Effector CD4-positive, alpha-beta T cell (primary cell): ENCODE data around the gene FZD7.
A peak's percentile ranks its signal among the peaks of the same experiment; 100 is the strongest.

Experiments used
- DNase-seq: peaks from one replicate; pipeline ENCODE4 v3.0.0-alpha.2; 2020
- total RNA-seq: gene quantifications from one replicate; lab custom pipeline; 2026; lab: John Stamatoyannopoulos, UW

Gene FZD7
- 4.7 reads per million, percentile 18 among the genes with 10 or more reads in this experiment for total RNA-seq

GRCh38 chr2:202033317-202034248, at the start of gene FZD7:
Gene FZD7, plus strand, starts transcription at chr2:202033855. Its CDS starts 793 bp downstream, at chr2:202034648.
- DNase-seq: peak; percentile 75

- no peak for DNase-seq
These were observed 49.3 kb upstream of the FZD7 start for GRCh38 chr2:201984333-201984732.

- no peak for DNase-seq
These were observed 48.7 kb upstream of the FZD7 start for GRCh38 chr2:201984800-201985525.

- DNase-seq: no peak
These were observed 47.8 kb upstream of the FZD7 start for GRCh38 chr2:201985728-201986462.

- no peak for DNase-seq
These were observed 47.3 kb upstream of the FZD7 start for GRCh38 chr2:201986463-201986735.

- no peak for DNase-seq
These were observed 46.2 kb upstream of the FZD7 start for GRCh38 chr2:201987426-201987825.

GRCh38 chr2:201990069-201990468, 43.6 kb upstream of the FZD7 start:
- DNase-seq: no peak

GRCh38 chr2:201992960-201993359, 40.7 kb upstream of the FZD7 start:
- no peak for DNase-seq

GRCh38 chr2:201994973-201995638, 38.5 kb upstream of the FZD7 start:
- DNase-seq: no peak

- no peak for DNase-seq
These were observed 37.6 kb upstream of the FZD7 start for GRCh38 chr2:201996006-201996405.

GRCh38 chr2:201996679-201997314, 36.9 kb upstream of the FZD7 start:
- no peak for DNase-seq

- DNase-seq: no peak
These were observed 34.4 kb upstream of the FZD7 start for GRCh38 chr2:201999279-201999678.

GRCh38 chr2:202001826-202002225, 31.8 kb upstream of the FZD7 start:
- no peak for DNase-seq

- DNase-seq: no peak
These were observed 31.3 kb upstream of the FZD7 start for GRCh38 chr2:202002381-202002780.

- no peak for DNase-seq
These were observed 28.3 kb upstream of the FZD7 start for GRCh38 chr2:202005272-202005887.

GRCh38 chr2:202006301-202006700, 27.4 kb upstream of the FZD7 start:
- DNase-seq: no peak

- DNase-seq: no peak
These were observed 26.4 kb upstream of the FZD7 start for GRCh38 chr2:202007015-202007982.

GRCh38 chr2:202007983-202008354, 25.7 kb upstream of the FZD7 start:
- no peak for DNase-seq

GRCh38 chr2:202009019-202009481, 24.6 kb upstream of the FZD7 start:
- DNase-seq: no peak

GRCh38 chr2:202009581-202009980, 24.1 kb upstream of the FZD7 start:
- no peak for DNase-seq
